A549 (cell line): ENCODE data around the gene VPS41. TPM values are rescaled to one million over a fixed set of nuclear protein-coding genes. Genes with fewer than 3 reads are reported as not detected.

Experiments used
- ATAC-seq, 2 experiments: fragments of 200-7000 bp in 1 of 2; fragments of >200 bp in 1 of 2; cut with Nextera tagmentation in 1 of 2; cut with Tn5 transposase in 1 of 2; 3 replicates each; pipeline versions ENCODE4 v1.8.0 to v1.9.1; 2018 to 2020; ENCODE audit warnings: mild to moderate bottlenecking in 1 of 2, moderate library complexity in 1 of 2
- CTCF ChIA-PET: fragments of 300-600 bp; sonication (Branson Sonifier 250); formaldehyde crosslinking; extraction: SDS; loops from one replicate; lab custom pipeline; 2021; ENCODE audit warnings: antibody characterized with exemption, inconsistent platforms; lab: Yijun Ruan, JAX
- POLR2A ChIA-PET: fragments of 350-600 bp; formaldehyde crosslinking; extraction: SDS; loops from one replicate; lab custom pipeline; 2021; ENCODE audit warnings: antibody characterized with exemption, inconsistent platforms; lab: Yijun Ruan, JAX
- DNase-seq, 2 experiments: peaks; one replicate each; pipeline versions ENCODE4 v3.0.0 to v3.0.0-alpha.2; 2011 to 2016; ENCODE audit warnings: low read depth in 1 of 2, low spot score in 1 of 2
- FAIRE-seq: peaks from 2 replicates; lab custom pipeline; 2011; peaks lifted over from hg19 to GRCh38; lab: Jason Lieb, UNC
- H3K27ac ChIP-seq, 2 experiments: fragments of >200 bp; sonication (Bioruptor Twin); formaldehyde crosslinking; 3 replicates each; pipeline ENCODE4 v1.5.1; 2016 to 2017
- H3K4me1 ChIP-seq: fragments of >200 bp; sonication (Bioruptor Twin); formaldehyde crosslinking; 3 replicates; pipeline ENCODE4 v1.6.1; 2016
- H3K4me2 ChIP-seq: fragments of >200 bp; sonication (Bioruptor Twin); formaldehyde crosslinking; 3 replicates; pipeline ENCODE4 v1.6.1; 2016
- H3K4me3 ChIP-seq: fragments of >200 bp; sonication (Bioruptor Twin); formaldehyde crosslinking; 3 replicates; pipeline ENCODE4 v1.5.1; 2016
- H3K9me3 ChIP-seq: fragments of >200 bp; sonication (Bioruptor Twin); formaldehyde crosslinking; 3 replicates; pipeline ENCODE4 v1.6.1; 2016
- CBX8 ChIP-seq: fragments of 200-600 bp; sonication (generic); IDR thresholded peaks from 2 replicates; pipeline ENCODE4 v1.6.1; 2016
- CHD4 ChIP-seq: fragments of 200-600 bp; sonication (generic); IDR thresholded peaks from 2 replicates; pipeline ENCODE4 v1.6.1; 2016; ENCODE audit warnings: antibody characterized with exemption, mild to moderate bottlenecking, borderline replicate concordance
- EHMT2 ChIP-seq: fragments of 200-600 bp; sonication (generic); IDR thresholded peaks from 2 replicates; pipeline ENCODE4 v1.6.1; 2016; ENCODE audit warnings: antibody characterized with exemption, low read depth, mild to moderate bottlenecking, moderate library complexity
- GATA3 ChIP-seq: IDR thresholded peaks from 2 replicates; pipeline ENCODE4 v1.6.1; 2012; ENCODE audit warnings: borderline replicate concordance
- HEYL ChIP-seq: fragments of 250-450 bp; sonication (Bioruptor Pico); IDR thresholded peaks from 2 replicates; pipeline ENCODE4 v1.8.0; 2021; ENCODE audit warnings: mild to moderate bottlenecking, moderate library complexity
- HOXA7 ChIP-seq: fragments of 250-450 bp; sonication (Bioruptor Pico); IDR thresholded peaks from 2 replicates; pipeline ENCODE4 v1.5.0; 2020; ENCODE audit warnings: mild to moderate bottlenecking, moderate library complexity
- HOXB13 ChIP-seq: fragments of 250-450 bp; sonication (Bioruptor Pico); IDR thresholded peaks from 2 replicates; pipeline ENCODE4 v1.5.0; 2020; ENCODE audit warnings: low read depth, mild to moderate bottlenecking, moderate library complexity
- JUN ChIP-seq, 2 experiments: fragments of >200 bp; sonication (Bioruptor Twin); formaldehyde crosslinking; IDR thresholded peaks; 2 replicates in 1 of 2; 3 replicates in 1 of 2; pipeline ENCODE4 v1.6.1; 2016 to 2017
- JUNB ChIP-seq: fragments of >200 bp; sonication (Bioruptor Twin); formaldehyde crosslinking; IDR thresholded peaks from 2 replicates; pipeline ENCODE4 v1.6.1; 2016
- KDM5A ChIP-seq: fragments of 200-600 bp; sonication (generic); IDR thresholded peaks from 2 replicates; pipeline ENCODE4 v1.6.1; 2016; ENCODE audit warnings: antibody characterized with exemption, mild to moderate bottlenecking
- MAFK ChIP-seq: fragments of 450-650 bp; IDR thresholded peaks from 2 replicates; pipeline ENCODE4 v1.6.1; 2014; ENCODE audit not compliant: partially characterized antibody
- MAX ChIP-seq: IDR thresholded peaks from 2 replicates; pipeline ENCODE4 v1.6.1; 2012
- MAZ ChIP-seq: fragments of 150-350 bp; IDR thresholded peaks from 2 replicates; pipeline ENCODE4 v1.6.1; 2014; ENCODE audit warnings: antibody characterized with exemption, low read depth, low read length, borderline replicate concordance
- MYC ChIP-seq: IDR thresholded peaks from 2 replicates; pipeline ENCODE4 v1.6.1; 2012; ENCODE audit warnings: mild to moderate bottlenecking, inconsistent platforms, low read length, improper control_type of control experiment, borderline replicate concordance
- PHF8 ChIP-seq: fragments of 200-600 bp; sonication (generic); IDR thresholded peaks from 2 replicates; pipeline ENCODE4 v1.6.1; 2016; ENCODE audit warnings: low read depth, mild to moderate bottlenecking, antibody characterized with exemption, moderate library complexity, borderline replicate concordance
- POLR2A ChIP-seq: IDR thresholded peaks from 2 replicates; pipeline ENCODE4 v1.6.1; 2012; ENCODE audit warnings: mild to moderate bottlenecking, low read length
- POLR2AphosphoS2 ChIP-seq: conservative IDR thresholded peaks from 2 replicates; pipeline ENCODE4 v1.6.1; 2012; ENCODE audit warnings: low read length, improper control_type of control experiment, inconsistent platforms
- REST ChIP-seq: fragments of 200-600 bp; sonication (generic); IDR thresholded peaks from 2 replicates; pipeline ENCODE4 v1.6.1; 2016; ENCODE audit warnings: antibody characterized with exemption, mild to moderate bottlenecking, moderate library complexity
- RFX5 ChIP-seq: fragments of 450-650 bp; IDR thresholded peaks from 2 replicates; pipeline ENCODE4 v1.7.1; 2014; ENCODE audit warnings: antibody characterized with exemption, mild to moderate bottlenecking, moderate library complexity
- SMC3 ChIP-seq: fragments of >200 bp; sonication (Bioruptor Twin); formaldehyde crosslinking; IDR thresholded peaks from 3 replicates; pipeline ENCODE4 v1.6.1; 2018; ENCODE audit warnings: inconsistent platforms
- ZC3H11A ChIP-seq: fragments of 450-650 bp; IDR thresholded peaks from 2 replicates; pipeline ENCODE4 v1.6.1; 2014; ENCODE audit warnings: antibody characterized with exemption, mild to moderate bottlenecking
- ZNF302 ChIP-seq: fragments of 250-450 bp; sonication (Bioruptor Pico); IDR thresholded peaks from 2 replicates; pipeline ENCODE4 v1.9.0; 2021; ENCODE audit warnings: inconsistent platforms, mild to moderate bottlenecking, moderate library complexity
- WGBS: methylation state at CpG from one replicate; pipeline ENCODE4 v1.1.6; 2017; ENCODE audit errors: missing lambda C conversion rate; 5-methylcytosine and 5-hydroxymethylcytosine counted together
- polyA plus RNA-seq, 4 experiments: library from polyadenylated mRNA; depleted of rRNA in 3 of 4; stranded (reverse); fragments of >200 nt; fragmentation: RNase III in 1 of 4; extraction: RNeasy Plus Mini Kit Qiagen cat#74134 plus additional on column Dnase treatment in 1 of 4; gene quantifications; 2 replicates in 3 of 4; 3 replicates in 1 of 4; pipeline ENCODE4 v1.2.3, GENCODE V29; 2011 to 2017

The VPS41 gene
- polyA plus RNA-seq, 2 of the 4 experiments (the other 2 are of a cell fraction), result 24.6 to 59.9 TPM

- ChIA-PET CTCF (interaction anchor here (0.9 kb wide), 1 partner anchor 9 kb away, joined by 3 read pairs; no protein-coding TSS in a partner anchor), POLR2A (no interaction called here)
- Histone ChIP-seq H3K4me1 (no peaks in the 10 kb centered on the region), H3K9me3 (no peaks in the 10 kb centered on the region), H3K27ac (no peak overlapping the region), H3K4me2 (no peak overlapping the region), H3K4me3 (no peak overlapping the region)
- DNase-seq (no peak), FAIRE-seq (no peak), ATAC-seq (no peak)
- WGBS, result 87% methylated on average over 7 of the region's 7 CpGs
- no peak for TF ChIP-seq HEYL
- TF ChIP-seq CHD4, result no peak
- no peak for TF ChIP-seq JUNB
- TF ChIP-seq ZC3H11A, result no peak
- no peak for TF ChIP-seq MAZ
- TF ChIP-seq GATA3, result no peak
Measured at GRCh38 chr7:38746438-38746837, 162.6 kb downstream of the VPS41 start.

GRCh38 chr7:38744746-38745145 is 164.2 kb downstream of the VPS41 start:
- Histone ChIP-seq H3K4me2 (no peak overlapping the region), H3K4me1 (no peaks in the 10 kb centered on the region), H3K4me3 (no peak overlapping the region), H3K27ac (no peak overlapping the region), H3K9me3 (no peaks in the 10 kb centered on the region)
- ChIA-PET POLR2A (no interaction called here), CTCF (no interaction called here)
- ATAC-seq (no peak), DNase-seq (no peak), FAIRE-seq (no peak)
- 69% methylated on average over 3 of the region's 3 CpGs for WGBS
- TF ChIP-seq MAX (no peak), JUN (IDR thresholded peaks at IDR 0.05) (no peak), REST (no peak), CBX8 (no peak), POLR2AphosphoS2 (no peak), KDM5A (no peak), HOXA7 (CRISPR knock-in tag) (no peak), JUNB (no peak), POLR2A (no peak), MAFK (no peak), CHD4 (no peak), ZNF302 (no peak), EHMT2 (no peak)

GRCh38 chr7:38743899-38744298 is 165.1 kb downstream of the VPS41 start:
- Histone ChIP-seq H3K4me1 (no peaks in the 10 kb centered on the region), H3K27ac (no peak overlapping the region), H3K9me3 (no peaks in the 10 kb centered on the region), H3K4me3 (no peak overlapping the region), H3K4me2 (no peak overlapping the region)
- WGBS, result 91% methylated on average over 1 of the region's 1 CpG
- FAIRE-seq (no peak), ATAC-seq (no peak), DNase-seq (no peak)
- POLR2A ChIA-PET, result no interaction called here
- TF ChIP-seq PHF8, result no peak
- TF ChIP-seq HOXB13 (CRISPR knock-in tag), result no peak
- TF ChIP-seq SMC3, result no peak
- no peak for TF ChIP-seq MYC
- no peak for TF ChIP-seq RFX5
- TF ChIP-seq JUN (IDR thresholded peaks at IDR 0.05), result no peak
- CTCF ChIA-PET, result no interaction called here
